Stimulated activated naive CD8-positive, alpha-beta T cell treated with anti-CD3 and anti-CD28 coated beads, Interleukin-15, Interleukin-2, amounts not matched to agents 100 ng/mL and 50 ng/mL, for 24 hours (primary cell): ENCODE results near the gene PJA2.

ENCODE experiments used
- H3K27ac Mint-ChIP-seq: one replicate; pipeline ENCODE4 v1.8.0; 2021; ENCODE audit warnings: mild to moderate bottlenecking, mixed read lengths
- H3K27me3 Mint-ChIP-seq: one replicate; pipeline ENCODE4 v1.8.0; 2021; ENCODE audit warnings: mixed read lengths
- H3K36me3 Mint-ChIP-seq: one replicate; pipeline ENCODE4 v1.8.0; 2021; ENCODE audit warnings: low read depth, mixed read lengths
- H3K4me1 Mint-ChIP-seq: one replicate; pipeline ENCODE4 v1.8.0; 2021; ENCODE audit warnings: low read depth, mixed read lengths
- H3K4me3 Mint-ChIP-seq: one replicate; pipeline ENCODE4 v1.8.0; 2021; ENCODE audit warnings: mild to moderate bottlenecking, mixed read lengths
- H3K9me3 Mint-ChIP-seq: one replicate; pipeline ENCODE4 v1.8.0; 2021; ENCODE audit warnings: mixed read lengths

Gene PJA2

GRCh38 chr5:109390188-109390587, 19.6 kb downstream of the PJA2 start:
- Mint-ChIP-seq H3K27ac (no peak overlapping the region), H3K4me3 (no peak overlapping the region), H3K4me1 (peaks cover 87% of the 10 kb centered on the region), H3K27me3 (no peaks in the 10 kb centered on the region), H3K36me3 (peaks cover 53% of the 10 kb centered on the region), H3K9me3 (no peaks in the 10 kb centered on the region)

DNA sequence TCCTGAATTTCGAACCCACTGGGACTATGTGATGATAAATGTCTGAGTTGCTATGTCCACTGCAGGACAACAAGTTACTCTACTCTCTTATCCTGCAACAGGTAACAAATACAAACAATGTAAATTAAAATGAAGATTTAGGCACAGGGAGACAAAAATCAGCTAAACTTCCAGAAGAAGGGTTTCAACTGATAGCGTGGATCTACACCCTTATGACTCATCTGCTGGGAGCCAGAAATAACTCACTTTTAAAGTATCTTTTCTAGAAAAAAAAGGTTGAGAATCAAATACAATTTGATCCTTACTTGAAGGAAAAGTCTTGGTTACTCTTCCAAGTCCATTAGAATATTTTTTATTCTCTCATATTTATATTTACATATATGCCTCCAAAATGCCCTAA, 21.4 kb downstream of the PJA2 start:
- Mint-ChIP-seq H3K27me3 (no peaks in the 10 kb centered on the region), H3K27ac (peak overlapping the region; percentile 22), H3K36me3 (peaks cover 50% of the 10 kb centered on the region), H3K4me1 (peaks cover 78% of the 10 kb centered on the region), H3K9me3 (no peaks in the 10 kb centered on the region), H3K4me3 (no peak overlapping the region)

DNA sequence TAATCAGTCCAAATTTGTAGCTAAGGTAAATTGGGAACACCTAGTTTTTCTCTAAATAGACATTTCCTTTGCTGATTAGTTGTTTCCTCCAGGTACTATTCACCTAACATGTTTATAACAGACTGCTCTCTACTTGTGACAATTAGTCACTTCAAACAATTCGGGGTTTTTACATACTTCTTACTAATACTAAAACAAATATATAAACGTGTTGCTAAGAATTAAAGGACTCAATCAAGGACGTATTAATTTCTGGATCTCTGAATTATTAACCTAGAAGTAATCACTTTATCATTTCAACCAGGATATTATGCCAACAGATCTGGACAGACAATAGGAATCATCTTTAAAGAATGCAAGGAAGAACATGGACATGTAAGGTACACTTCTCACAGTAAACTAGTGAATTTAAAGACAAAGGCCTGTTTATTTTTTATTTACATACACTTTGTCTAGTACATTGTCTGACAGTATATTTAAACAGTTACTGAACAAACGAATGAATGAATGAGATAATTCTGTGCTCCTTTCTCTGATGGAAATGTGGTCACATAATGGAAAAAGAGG, 22.3 kb downstream of the PJA2 start:
- Mint-ChIP-seq H3K4me1 (peaks cover 71% of the 10 kb centered on the region), H3K9me3 (no peaks in the 10 kb centered on the region), H3K36me3 (peaks cover 55% of the 10 kb centered on the region), H3K27ac (no peak overlapping the region), H3K27me3 (no peaks in the 10 kb centered on the region), H3K4me3 (no peak overlapping the region)

GRCh38 chr5:109378095-109378494, 31.7 kb downstream of the PJA2 start:
- Mint-ChIP-seq H3K27me3 (no peaks in the 10 kb centered on the region), H3K36me3 (peaks cover 52% of the 10 kb centered on the region), H3K4me1 (peaks cover 37% of the 10 kb centered on the region), H3K27ac (no peak overlapping the region), H3K4me3 (no peak overlapping the region), H3K9me3 (no peaks in the 10 kb centered on the region)

DNA sequence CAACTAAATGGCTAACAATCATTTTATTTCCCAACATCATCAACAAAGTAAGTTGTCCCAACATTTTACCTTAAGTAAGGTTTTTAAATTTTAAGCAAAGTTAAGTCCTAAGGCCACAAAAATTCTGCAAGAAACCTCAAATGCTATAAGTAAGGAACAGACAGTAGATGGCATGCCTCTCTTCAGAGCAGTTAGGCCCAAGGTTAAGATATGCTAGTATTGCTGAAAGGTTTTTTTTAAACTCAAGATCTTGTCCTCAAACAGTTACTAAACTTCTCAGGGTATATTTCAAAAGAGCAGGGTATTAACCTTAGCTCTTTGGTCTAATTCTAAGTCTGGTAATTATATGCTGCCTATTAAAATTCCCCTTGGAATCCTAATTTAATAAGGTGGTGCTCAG, 35.1 kb downstream of the PJA2 start:
- no peaks in the 10 kb centered on the region for H3K27me3 Mint-ChIP-seq
- no peak overlapping the region for H3K27ac Mint-ChIP-seq
- H3K9me3 Mint-ChIP-seq = no peaks in the 10 kb centered on the region
- peaks cover 44% of the 10 kb centered on the region for H3K4me1 Mint-ChIP-seq
- peaks cover 57% of the 10 kb centered on the region for H3K36me3 Mint-ChIP-seq
- H3K4me3 Mint-ChIP-seq = no peak overlapping the region

- peaks cover 57% of the 10 kb centered on the region for H3K36me3 Mint-ChIP-seq
- no peaks in the 10 kb centered on the region for H3K27me3 Mint-ChIP-seq
- H3K4me1 Mint-ChIP-seq = peaks cover 43% of the 10 kb centered on the region
- H3K27ac Mint-ChIP-seq = no peak overlapping the region
- peaks cover 3% of the 10 kb centered on the region for H3K9me3 Mint-ChIP-seq
- no peak overlapping the region for H3K4me3 Mint-ChIP-seq
Observed at GRCh38 chr5:109373932-109374331, 35.8 kb downstream of the PJA2 start.

DNA sequence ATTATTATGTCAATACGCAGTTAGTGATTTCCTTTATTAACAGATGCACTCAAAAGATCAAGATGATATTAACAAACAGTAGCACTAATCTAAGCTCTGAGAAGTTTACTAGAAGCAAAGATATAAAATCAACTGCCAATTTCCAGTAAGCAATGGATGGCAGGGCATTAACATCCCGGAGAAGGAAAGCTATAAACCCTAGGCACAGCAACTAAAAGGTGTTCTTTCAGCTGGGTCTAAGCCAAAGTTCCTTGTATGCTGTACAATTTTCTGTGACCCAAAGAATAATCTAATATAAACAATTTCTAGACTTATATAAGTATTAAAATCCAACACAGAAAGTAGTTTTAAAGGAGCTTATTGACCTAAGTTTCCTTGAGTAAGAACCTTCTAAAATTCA, 39.4 kb downstream of the PJA2 start:
- Mint-ChIP-seq H3K36me3 (peaks cover 52% of the 10 kb centered on the region), H3K4me1 (peaks cover 30% of the 10 kb centered on the region), H3K27me3 (no peaks in the 10 kb centered on the region), H3K27ac (no peak overlapping the region), H3K9me3 (peaks cover 18% of the 10 kb centered on the region), H3K4me3 (no peak overlapping the region)

DNA sequence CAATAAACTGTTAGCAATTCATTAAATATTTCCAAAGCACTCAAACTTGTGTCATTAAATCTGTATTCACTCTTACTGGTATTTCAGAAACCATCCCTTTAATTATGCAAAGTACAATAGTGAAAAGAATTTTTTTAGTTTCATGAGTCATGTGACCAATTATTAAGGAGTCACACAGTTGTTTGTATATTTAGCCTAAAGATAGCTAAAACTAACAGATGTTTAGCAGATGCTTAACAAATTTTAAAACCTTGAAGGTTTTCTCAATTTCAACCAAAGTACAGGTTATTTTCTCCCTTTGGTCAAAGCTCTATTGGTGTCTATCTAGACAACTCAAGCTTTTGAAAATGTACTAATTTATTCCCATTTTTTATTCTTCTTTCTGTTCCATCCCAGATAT, 44.1 kb downstream of the PJA2 start:
- Mint-ChIP-seq H3K4me3 (no peak overlapping the region), H3K36me3 (peaks cover 71% of the 10 kb centered on the region), H3K9me3 (peaks cover 18% of the 10 kb centered on the region), H3K27me3 (no peaks in the 10 kb centered on the region), H3K4me1 (peaks cover 24% of the 10 kb centered on the region), H3K27ac (no peak overlapping the region)

- Mint-ChIP-seq H3K27me3 (no peaks in the 10 kb centered on the region), H3K36me3 (peaks cover 70% of the 10 kb centered on the region), H3K4me3 (no peak overlapping the region), H3K27ac (no peak overlapping the region), H3K4me1 (peaks cover 21% of the 10 kb centered on the region), H3K9me3 (peaks cover 18% of the 10 kb centered on the region)
Observed at GRCh38 chr5:109364977-109365376, 44.8 kb downstream of the PJA2 start.

DNA sequence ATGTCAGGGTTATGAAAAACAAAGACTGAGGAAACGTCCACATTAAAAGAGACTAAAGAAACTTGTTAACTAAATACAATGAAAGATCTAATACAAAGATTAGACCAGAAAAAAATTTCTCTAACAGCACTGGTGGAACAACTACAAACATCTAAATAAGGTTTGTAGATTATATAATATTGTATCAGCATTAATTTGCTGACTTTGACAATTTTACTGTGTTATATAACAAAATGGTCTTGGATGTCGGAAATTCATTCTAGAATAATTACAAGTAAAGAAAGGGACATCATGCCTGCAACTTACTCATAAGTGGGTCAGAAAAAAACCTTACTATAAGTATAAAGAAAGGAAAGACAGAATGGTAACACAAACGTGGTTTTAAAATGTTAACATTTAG, 50.1 kb downstream of the PJA2 start:
- Mint-ChIP-seq H3K36me3 (peaks cover 66% of the 10 kb centered on the region), H3K9me3 (no peaks in the 10 kb centered on the region), H3K4me1 (no peaks in the 10 kb centered on the region), H3K27ac (no peak overlapping the region), H3K27me3 (no peaks in the 10 kb centered on the region), H3K4me3 (no peak overlapping the region)

- Mint-ChIP-seq H3K27ac (no peak overlapping the region), H3K4me1 (no peaks in the 10 kb centered on the region), H3K27me3 (no peaks in the 10 kb centered on the region), H3K36me3 (peaks cover 53% of the 10 kb centered on the region), H3K9me3 (no peaks in the 10 kb centered on the region), H3K4me3 (no peak overlapping the region)
Observed at GRCh38 chr5:109357807-109358206, 52.0 kb downstream of the PJA2 start.

GRCh38 chr5:109354761-109355160, 55.0 kb downstream of the PJA2 start:
- no peaks in the 10 kb centered on the region for H3K9me3 Mint-ChIP-seq
- H3K36me3 Mint-ChIP-seq = peaks cover 44% of the 10 kb centered on the region
- no peak overlapping the region for H3K4me3 Mint-ChIP-seq
- no peaks in the 10 kb centered on the region for H3K4me1 Mint-ChIP-seq
- H3K27me3 Mint-ChIP-seq = no peaks in the 10 kb centered on the region
- no peak overlapping the region for H3K27ac Mint-ChIP-seq

GRCh38 chr5:109351988-109352864, 57.5 kb downstream of the PJA2 start:
- no peak overlapping the region for H3K27ac Mint-ChIP-seq

GRCh38 chr5:109350537-109351270, 59.1 kb downstream of the PJA2 start:
- H3K27ac Mint-ChIP-seq = no peak overlapping the region
- H3K27me3 Mint-ChIP-seq = no peaks in the 10 kb centered on the region
- no peak overlapping the region for H3K4me3 Mint-ChIP-seq
- peaks cover 28% of the 10 kb centered on the region for H3K36me3 Mint-ChIP-seq
- no peaks in the 10 kb centered on the region for H3K9me3 Mint-ChIP-seq
- H3K4me1 Mint-ChIP-seq = no peaks in the 10 kb centered on the region

More at GRCh38 chr5:109351988-109352864, 57.5 kb downstream of the PJA2 start:
- H3K4me1 Mint-ChIP-seq = no peaks in the 10 kb centered on the region
- H3K36me3 Mint-ChIP-seq = peaks cover 31% of the 10 kb centered on the region
- no peaks in the 10 kb centered on the region for H3K27me3 Mint-ChIP-seq
- no peaks in the 10 kb centered on the region for H3K9me3 Mint-ChIP-seq
- no peak overlapping the region for H3K4me3 Mint-ChIP-seq

GRCh38 chr5:109349388-109349787, 60.4 kb downstream of the PJA2 start:
- Mint-ChIP-seq H3K36me3 (peaks cover 30% of the 10 kb centered on the region), H3K27me3 (no peaks in the 10 kb centered on the region), H3K4me3 (no peak overlapping the region), H3K4me1 (no peaks in the 10 kb centered on the region), H3K27ac (no peak overlapping the region), H3K9me3 (no peaks in the 10 kb centered on the region)
